ENCODE measurements around the gene SECISBP2.

The SECISBP2 gene

DNA sequence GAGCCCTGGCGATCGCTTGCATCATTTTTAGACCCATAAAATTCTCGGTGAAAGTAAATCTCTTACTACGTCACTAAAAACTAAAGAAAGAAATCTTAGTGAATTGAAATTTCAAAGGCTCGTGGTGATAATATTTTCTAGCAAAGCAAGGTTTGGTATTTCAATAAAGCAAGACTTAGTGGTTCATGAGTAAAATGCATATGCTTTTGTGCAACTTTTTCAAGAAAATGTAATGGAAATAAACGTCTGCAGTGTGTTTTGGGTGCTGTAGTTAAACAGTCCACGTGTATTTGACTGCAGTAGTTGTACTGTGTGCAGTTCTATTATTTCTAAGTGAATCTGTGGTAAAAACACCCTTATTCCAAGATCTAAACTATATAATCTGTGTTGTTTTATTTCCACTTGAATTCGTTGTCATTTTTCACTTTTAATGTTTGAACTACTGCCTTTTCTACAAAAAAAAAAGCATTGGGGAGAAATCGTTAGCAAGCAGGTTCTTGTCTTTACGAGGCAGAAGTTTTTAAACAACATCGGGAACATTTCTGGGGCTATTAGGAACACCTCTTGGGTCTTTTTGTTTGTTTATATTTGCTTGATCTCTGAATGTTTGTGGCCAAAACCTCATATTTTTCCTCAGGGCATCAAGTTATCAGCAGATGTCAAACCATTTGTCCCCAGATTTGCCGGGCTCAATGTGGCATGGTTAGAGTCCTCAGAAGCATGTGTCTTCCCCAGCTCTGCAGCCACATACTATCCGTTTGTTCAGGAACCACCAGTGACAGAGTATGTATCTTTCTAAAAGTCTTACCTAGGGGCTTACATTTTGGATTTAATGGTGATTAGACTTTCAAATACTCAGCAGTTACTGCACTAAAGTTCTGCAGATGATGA lies 960 bp downstream of the SECISBP2 start:
- TF ChIP-seq, protein P1, sequence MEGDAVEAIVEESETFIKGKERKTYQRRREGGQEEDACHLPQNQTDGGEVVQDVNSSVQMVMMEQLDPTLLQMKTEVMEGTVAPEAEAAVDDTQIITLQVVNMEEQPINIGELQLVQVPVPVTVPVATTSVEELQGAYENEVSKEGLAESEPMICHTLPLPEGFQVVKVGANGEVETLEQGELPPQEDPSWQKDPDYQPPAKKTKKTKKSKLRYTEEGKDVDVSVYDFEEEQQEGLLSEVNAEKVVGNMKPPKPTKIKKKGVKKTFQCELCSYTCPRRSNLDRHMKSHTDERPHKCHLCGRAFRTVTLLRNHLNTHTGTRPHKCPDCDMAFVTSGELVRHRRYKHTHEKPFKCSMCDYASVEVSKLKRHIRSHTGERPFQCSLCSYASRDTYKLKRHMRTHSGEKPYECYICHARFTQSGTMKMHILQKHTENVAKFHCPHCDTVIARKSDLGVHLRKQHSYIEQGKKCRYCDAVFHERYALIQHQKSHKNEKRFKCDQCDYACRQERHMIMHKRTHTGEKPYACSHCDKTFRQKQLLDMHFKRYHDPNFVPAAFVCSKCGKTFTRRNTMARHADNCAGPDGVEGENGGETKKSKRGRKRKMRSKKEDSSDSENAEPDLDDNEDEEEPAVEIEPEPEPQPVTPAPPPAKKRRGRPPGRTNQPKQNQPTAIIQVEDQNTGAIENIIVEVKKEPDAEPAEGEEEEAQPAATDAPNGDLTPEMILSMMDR (IDR thresholded peaks at IDR 0.05; ENCODE audit: control insufficient read depth, insufficient read depth, low read depth, low read length, missing control alignments) = peak; percentile 67
- H3K4me3 ChIP-seq (ENCODE audit: control insufficient read depth, low read depth, low read length) = peak overlapping the region; percentile 76
- no peak for DNase-seq (ENCODE audit: low read depth)

DNA sequence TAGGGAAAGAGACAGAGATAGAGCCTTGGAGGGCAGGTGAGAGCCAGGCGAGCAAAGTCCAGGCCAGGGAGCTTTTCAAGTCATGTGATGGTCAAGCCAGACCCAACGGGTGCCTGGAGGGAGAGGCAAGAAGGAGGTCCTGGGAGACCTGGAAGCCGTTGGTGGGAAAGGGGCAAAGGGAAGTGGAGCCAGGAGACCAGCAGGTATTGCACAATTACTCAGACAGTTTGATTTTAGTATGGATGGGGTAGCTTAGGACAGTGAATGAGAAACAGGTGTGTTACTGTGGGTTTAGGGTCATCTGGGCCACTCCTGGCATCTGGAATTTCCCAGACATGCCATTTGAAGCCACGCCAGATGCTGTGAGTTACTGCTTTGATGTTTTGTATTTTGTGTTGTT lies 5.1 kb downstream of the SECISBP2 start:
- H3K4me3 ChIP-seq (ENCODE audit: control insufficient read depth, low read depth, low read length) = no peak overlapping the region
- no peak for DNase-seq (ENCODE audit: low read depth)
- TF ChIP-seq, protein P1 (IDR thresholded peaks at IDR 0.05; ENCODE audit: control insufficient read depth, insufficient read depth, low read depth, low read length, missing control alignments) = no peak

GRCh38 chr9:89325733-89326132 lies 7.4 kb downstream of the SECISBP2 start:
- H3K4me3 ChIP-seq (ENCODE audit: control insufficient read depth, low read depth, low read length) = no peak overlapping the region
- TF ChIP-seq, protein P1 (IDR thresholded peaks at IDR 0.05; ENCODE audit: control insufficient read depth, insufficient read depth, low read depth, low read length, missing control alignments) = no peak
- DNase-seq (ENCODE audit: low read depth) = no peak

- no peak overlapping the region for H3K4me3 ChIP-seq (ENCODE audit: control insufficient read depth, low read depth, low read length)
- no peak for DNase-seq (ENCODE audit: low read depth)
- TF ChIP-seq, protein P1 (IDR thresholded peaks at IDR 0.05; ENCODE audit: control insufficient read depth, insufficient read depth, low read depth, low read length, missing control alignments) = no peak
Measured at GRCh38 chr9:89328064-89328463, 9.8 kb downstream of the SECISBP2 start.

GRCh38 chr9:89329917-89330316 lies 11.6 kb downstream of the SECISBP2 start:
- H3K4me3 ChIP-seq (ENCODE audit: control insufficient read depth, low read depth, low read length) = no peak overlapping the region
- TF ChIP-seq, protein P1 (IDR thresholded peaks at IDR 0.05; ENCODE audit: control insufficient read depth, insufficient read depth, low read depth, low read length, missing control alignments) = no peak
- no peak for DNase-seq (ENCODE audit: low read depth)

DNA sequence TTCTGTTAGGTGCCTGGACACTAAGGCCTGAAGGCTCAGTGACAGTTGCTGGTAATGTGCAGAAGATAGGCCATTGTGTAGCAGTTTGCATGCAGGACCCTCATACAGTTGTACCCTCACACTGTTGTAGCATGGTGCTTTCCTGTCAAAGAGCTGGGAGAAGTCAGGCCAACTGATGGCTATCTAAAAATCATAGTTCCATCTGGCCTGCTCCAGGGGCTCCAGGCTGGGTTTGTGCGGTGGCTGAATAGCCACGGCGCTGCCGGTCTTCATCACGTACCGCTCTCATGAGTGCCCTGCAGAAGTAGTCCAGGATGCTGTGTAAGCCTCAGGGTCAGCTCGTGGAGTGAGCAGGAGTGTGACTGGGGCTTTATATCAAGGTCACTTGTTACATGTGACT lies 12.2 kb downstream of the SECISBP2 start:
- TF ChIP-seq, protein P1 (IDR thresholded peaks at IDR 0.05; ENCODE audit: control insufficient read depth, insufficient read depth, low read depth, low read length, missing control alignments) = no peak
- no peak for DNase-seq (ENCODE audit: low read depth)
- H3K4me3 ChIP-seq (ENCODE audit: control insufficient read depth, low read depth, low read length) = no peak overlapping the region

Measured in AG09309 (cell line).